ENCODE measurements around the gene HS2ST1.

GRCh38 chr1:87149241-87150041 lies 235.0 kb downstream of the HS2ST1 start:
- TF ChIP-seq FOXK2 (IDR thresholded peaks at IDR 0.05) (no peak), FOXM1 (IDR thresholded peaks at IDR 0.05; ENCODE audit: borderline replicate concordance) (no peak), SP1 (IDR thresholded peaks at IDR 0.05) (no peak), BHLHE40 (IDR thresholded peaks at IDR 0.05; ENCODE audit: borderline replicate concordance) (no peak), TARDBP (IDR thresholded peaks at IDR 0.05) (no peak), SUZ12 (IDR thresholded peaks at IDR 0.05) (no peak), LEF1 (IDR thresholded peaks at IDR 0.05; ENCODE audit: borderline replicate concordance) (no peak), HDGF (IDR thresholded peaks at IDR 0.05; ENCODE audit: borderline replicate concordance) (no peak), NFRKB (IDR thresholded peaks at IDR 0.05) (no peak), FOXA1 (IDR thresholded peaks at IDR 0.05) (no peak), ZNF384 (IDR thresholded peaks at IDR 0.05) (no peak), ARNT (IDR thresholded peaks at IDR 0.05) (no peak), L3MBTL2 (conservative IDR thresholded peaks at IDR 0.05) (no peak)
- TF ChIP-seq, protein P1, sequence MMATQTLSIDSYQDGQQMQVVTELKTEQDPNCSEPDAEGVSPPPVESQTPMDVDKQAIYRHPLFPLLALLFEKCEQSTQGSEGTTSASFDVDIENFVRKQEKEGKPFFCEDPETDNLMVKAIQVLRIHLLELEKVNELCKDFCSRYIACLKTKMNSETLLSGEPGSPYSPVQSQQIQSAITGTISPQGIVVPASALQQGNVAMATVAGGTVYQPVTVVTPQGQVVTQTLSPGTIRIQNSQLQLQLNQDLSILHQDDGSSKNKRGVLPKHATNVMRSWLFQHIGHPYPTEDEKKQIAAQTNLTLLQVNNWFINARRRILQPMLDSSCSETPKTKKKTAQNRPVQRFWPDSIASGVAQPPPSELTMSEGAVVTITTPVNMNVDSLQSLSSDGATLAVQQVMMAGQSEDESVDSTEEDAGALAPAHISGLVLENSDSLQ (IDR thresholded peaks at IDR 0.05): no peak
